OCI-LY7 (cell line): ENCODE results near the gene APOA4. TPM values are rescaled to one million over a fixed set of nuclear protein-coding genes. Genes with fewer than 3 reads are reported as not detected.

Source experiments
- Bru-seq: library from RNA; stranded (reverse); fragments of 400-500 nt; gene quantifications from one replicate; lab custom pipeline; 2021; lab: Mats Ljungman, UMichigan
- BruChase-seq, 2 experiments: library from RNA; stranded (reverse); fragments of 400-500 nt; gene quantifications; one replicate each; lab custom pipeline; 2021; lab: Mats Ljungman, UMichigan
- BruUV-seq: library from RNA; stranded (reverse); fragments of 400-500 nt; replicated peaks from 2 replicates; lab custom pipeline; 2021; lab: Mats Ljungman, UMichigan
- CTCF ChIA-PET: fragments of 300-600 bp; sonication (Branson Sonifier 250); formaldehyde crosslinking; loops from one replicate; lab custom pipeline; 2022; ENCODE audit warnings: antibody characterized with exemption; ENCODE audit not compliant: unreplicated experiment; lab: Charles Lee
- POLR2A ChIA-PET: fragments of 300-600 bp; sonication (Branson Sonifier 250); formaldehyde crosslinking; loops from one replicate; lab custom pipeline; 2022; ENCODE audit warnings: antibody characterized with exemption; lab: Charles Lee
- DNase-seq: peaks from one replicate; pipeline ENCODE4 v3.0.0-alpha.2; 2015; ENCODE audit warnings: low spot score
- H2AFZ ChIP-seq: fragments of 200-600 bp; sonication (generic), shearing (Covaris generic); 2 replicates; pipeline ENCODE4 v1.6.1; 2014; ENCODE audit warnings: mild to moderate bottlenecking, antibody characterized with exemption, low read length, moderate library complexity
- H3K27ac ChIP-seq: fragments of 200-600 bp; sonication (generic); 2 replicates; pipeline ENCODE4 v1.5.1; 2014; ENCODE audit warnings: mixed run types, low read depth, mild to moderate bottlenecking, moderate library complexity, low read length, inconsistent platforms; ENCODE audit not compliant: poor library complexity, severe bottlenecking
- H3K36me3 ChIP-seq: fragments of 200-600 bp; sonication (generic); 2 replicates; pipeline ENCODE4 v1.6.1; 2014; ENCODE audit warnings: mild to moderate bottlenecking, antibody characterized with exemption, low read length, moderate library complexity, mixed read lengths; ENCODE audit not compliant: insufficient read depth
- H3K4me1 ChIP-seq: fragments of 200-600 bp; sonication (generic); 2 replicates; pipeline ENCODE4 v1.5.1; 2014; ENCODE audit warnings: mild to moderate bottlenecking, low read length; ENCODE audit not compliant: insufficient read depth, poor library complexity, severe bottlenecking
- H3K4me2 ChIP-seq: fragments of 200-600 bp; sonication (generic); 2 replicates; pipeline ENCODE4 v1.6.1; 2014; ENCODE audit warnings: mild to moderate bottlenecking, low read length
- H3K4me3 ChIP-seq: fragments of 200-600 bp; sonication (generic); 2 replicates; pipeline ENCODE4 v1.5.1; 2014; ENCODE audit warnings: mild to moderate bottlenecking, low read depth, low read length; ENCODE audit not compliant: poor library complexity, severe bottlenecking
- H3K79me2 ChIP-seq: fragments of 200-600 bp; sonication (generic); 2 replicates; pipeline ENCODE4 v1.6.1; 2016; ENCODE audit warnings: low read depth, mild to moderate bottlenecking, low read length, moderate library complexity, mixed read lengths; ENCODE audit not compliant: insufficient read depth
- H3K9me2 ChIP-seq: fragments of 200-600 bp; sonication (generic); 2 replicates; pipeline ENCODE4 v1.6.1; 2016; ENCODE audit warnings: mild to moderate bottlenecking, low read length, mixed read lengths; ENCODE audit not compliant: insufficient read depth
- H3K9me3 ChIP-seq: fragments of 200-600 bp; sonication (generic); 2 replicates; pipeline ENCODE4 v1.6.1; 2014; ENCODE audit warnings: mild to moderate bottlenecking, mixed run types, low read length, mixed read lengths
- H4K20me1 ChIP-seq: fragments of 200-600 bp; sonication (generic); 2 replicates; pipeline ENCODE4 v1.6.1; 2014; ENCODE audit warnings: mild to moderate bottlenecking, antibody characterized with exemption, low read length, moderate library complexity, mixed read lengths; ENCODE audit not compliant: insufficient read depth
- CTCF ChIP-seq: fragments of 200-600 bp; sonication (generic); conservative IDR thresholded peaks from 2 replicates; pipeline ENCODE4 v1.5.1; 2014; ENCODE audit warnings: mild to moderate bottlenecking, antibody characterized with exemption, low read length, moderate library complexity, mixed read lengths
- EZH2phosphoT487 ChIP-seq: fragments of 200-600 bp; sonication (generic); IDR thresholded peaks from 2 replicates; pipeline ENCODE4 v1.6.1; 2018; ENCODE audit warnings: low read depth, borderline replicate concordance, mild to moderate bottlenecking, mixed run types, antibody characterized with exemption, low read length, moderate library complexity, mixed read lengths
- intact Hi-C: fragments of 100-400 bp; cut with micrococcal nuclease; formaldehyde crosslinking; loops from one replicate; pipeline ENCODE4 v1.10.0; 2022; ENCODE audit not compliant: unreplicated experiment
- long read RNA-seq: library from polyadenylated mRNA; stranded (forward); transcript quantifications from one replicate; pipeline ENCODE4 v2.0.0, GENCODE V29; 2022
- total RNA-seq, 2 experiments: library from RNA; depleted of rRNA in 1 of 2; stranded (reverse); fragments of >200 nt in 1 of 2; shearing (Covaris generic) in 1 of 2; gene quantifications; 2 replicates each; pipeline ENCODE4 v1.2.3, GENCODE V29; 2014 to 2022

APOA4 gene
- not detected in 2 replicates for total RNA-seq (2014; rRNA removed; shearing (Covaris generic))
- not detected in 2 replicates for total RNA-seq (2022)
- Bru-seq, nascent RNA, result not detected
- BruChase-seq, experiment 1, labeled RNA remaining after a 6-hour chase, result not detected
- not detected for BruChase-seq, experiment 2, labeled RNA remaining after a 2-hour chase
- long read RNA-seq, result 0 reads

DNA sequence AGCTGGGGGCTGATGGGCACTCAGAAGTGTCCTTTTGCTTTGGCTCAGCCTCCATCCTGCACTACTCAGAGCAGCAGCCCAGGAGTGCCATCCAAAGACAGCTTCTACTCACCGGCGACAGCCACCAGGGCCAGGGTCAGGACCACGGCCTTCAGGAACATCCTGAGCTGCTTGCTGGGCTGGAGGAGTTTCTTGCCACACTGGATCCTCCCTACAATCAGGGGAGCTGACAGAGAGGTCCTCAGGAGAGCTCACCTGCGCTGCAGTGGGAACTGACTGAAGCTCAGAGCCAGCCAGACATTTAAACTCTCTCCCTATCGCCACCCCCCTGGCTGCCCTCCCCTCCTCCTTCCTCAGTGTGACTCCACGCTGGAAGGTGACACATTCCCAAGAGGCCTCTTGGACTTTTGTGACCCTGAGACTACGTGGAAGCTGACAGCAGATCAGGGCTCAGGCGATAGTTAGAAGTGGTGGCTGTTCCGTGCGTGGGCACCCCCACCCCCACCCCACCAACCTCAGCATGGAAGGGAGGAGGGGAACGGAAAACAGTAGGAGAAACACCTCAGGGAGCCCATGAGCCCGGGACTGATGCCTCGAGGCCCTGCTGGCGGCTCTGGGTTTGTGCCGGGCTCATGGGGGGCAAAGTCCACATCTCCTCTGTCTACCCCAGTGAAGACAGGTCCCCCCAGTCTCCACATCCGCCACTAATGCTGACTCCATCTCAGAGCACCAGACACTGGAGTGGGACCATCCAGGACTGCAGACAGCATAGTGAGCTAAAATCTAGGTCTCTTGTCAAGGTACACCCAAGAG, at the start of gene APOA4:
TSS of gene APOA4 (minus strand) at position 274 of the 813 bp plus-strand sequence. CDS start at position 161, 113 bp downstream.
- intact Hi-C loops, result no loop called here
- Histone ChIP-seq H3K36me3 (no peaks in the 10 kb centered on the region), H3K9me2 (no peaks in the 10 kb centered on the region), H3K79me2 (no peaks in the 10 kb centered on the region), H3K27ac (no peak within 1 kb of the TSS), H3K4me2 (no peak within 1 kb of the TSS), H2AFZ (no peak within 1 kb of the TSS), H3K9me3 (no peaks in the 10 kb centered on the region), H4K20me1 (no peaks in the 10 kb centered on the region), H3K4me1 (no peaks in the 10 kb centered on the region), H3K4me3 (no peak within 1 kb of the TSS)
- ChIA-PET CTCF (no interaction called here), POLR2A (interaction anchor here (0.6 to 1.6 kb wide), 2 partner anchors 12 to 146 kb away, joined by 4 read pairs; no protein-coding TSS in a partner anchor)
- TF ChIP-seq EZH2phosphoT487 (no peak), CTCF (no peak)
- no TSS peak for BruUV-seq
- DNase-seq, result no peak

GRCh38 chr11:116871248-116871647, 48.1 kb upstream of the APOA4 start:
- H3K4me2 ChIP-seq, result no peak overlapping the region
- TF ChIP-seq CTCF (no peak), EZH2phosphoT487 (no peak)
- intact Hi-C loops, result no loop called here
- H3K4me1 ChIP-seq, result no peaks in the 10 kb centered on the region
- POLR2A ChIA-PET, result no interaction called here
- H3K4me3 ChIP-seq, result no peak overlapping the region
- CTCF ChIA-PET, result no interaction called here
- H3K9me2 ChIP-seq, result no peaks in the 10 kb centered on the region
- no peaks in the 10 kb centered on the region for H3K79me2 ChIP-seq
- no TSS peak for BruUV-seq
- DNase-seq, result no peak
- peaks cover 88% of the 10 kb centered on the region for H3K36me3 ChIP-seq
- no peak overlapping the region for H2AFZ ChIP-seq
- H3K27ac ChIP-seq, result no peak overlapping the region
- H4K20me1 ChIP-seq, result no peaks in the 10 kb centered on the region
- H3K9me3 ChIP-seq, result no peaks in the 10 kb centered on the region
